GM12872 (cell line): ENCODE results near the gene C2orf49.

Source experiments
- TF ChIP-seq, protein P1 (sequence below): IDR thresholded peaks from 3 replicates; pipeline ENCODE4 v1.5.1; 2011; ENCODE audit warnings: low read depth, mild to moderate bottlenecking, low read length, moderate library complexity; ENCODE audit not compliant: insufficient read depth

C2orf49 gene

DNA sequence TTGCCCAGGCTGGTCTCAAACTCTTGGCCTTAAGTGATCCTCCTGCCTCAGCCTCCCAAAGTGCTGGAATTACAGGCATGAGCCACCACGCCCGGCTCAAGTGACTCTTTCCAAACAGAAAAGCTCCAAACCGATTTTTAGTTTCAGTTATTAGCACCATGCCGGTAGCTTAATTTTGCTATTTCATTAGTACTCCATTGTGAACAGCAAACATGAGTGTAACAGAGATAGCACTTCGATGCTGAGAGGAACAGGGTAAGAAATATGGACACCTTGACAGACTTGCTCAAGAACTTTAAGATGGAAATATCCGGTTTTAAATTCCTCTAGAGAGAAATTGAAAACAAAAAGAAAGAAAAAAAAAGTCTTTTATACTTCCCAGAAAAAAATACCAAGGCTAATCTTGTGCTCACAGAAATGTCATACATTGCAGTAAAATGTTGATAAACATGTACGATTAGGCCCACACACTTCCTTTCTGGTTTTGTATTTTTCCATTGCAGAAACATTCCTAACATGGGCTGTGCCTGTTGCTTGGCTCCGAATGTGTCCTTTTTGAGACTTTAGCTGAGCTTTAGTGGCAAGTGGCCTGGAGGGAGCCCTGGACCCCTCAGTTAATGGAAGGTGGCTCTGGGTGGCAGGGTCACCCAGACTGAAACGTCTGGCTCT is 43.2 kb downstream of the C2orf49 start:
- TF ChIP-seq, protein P1, sequence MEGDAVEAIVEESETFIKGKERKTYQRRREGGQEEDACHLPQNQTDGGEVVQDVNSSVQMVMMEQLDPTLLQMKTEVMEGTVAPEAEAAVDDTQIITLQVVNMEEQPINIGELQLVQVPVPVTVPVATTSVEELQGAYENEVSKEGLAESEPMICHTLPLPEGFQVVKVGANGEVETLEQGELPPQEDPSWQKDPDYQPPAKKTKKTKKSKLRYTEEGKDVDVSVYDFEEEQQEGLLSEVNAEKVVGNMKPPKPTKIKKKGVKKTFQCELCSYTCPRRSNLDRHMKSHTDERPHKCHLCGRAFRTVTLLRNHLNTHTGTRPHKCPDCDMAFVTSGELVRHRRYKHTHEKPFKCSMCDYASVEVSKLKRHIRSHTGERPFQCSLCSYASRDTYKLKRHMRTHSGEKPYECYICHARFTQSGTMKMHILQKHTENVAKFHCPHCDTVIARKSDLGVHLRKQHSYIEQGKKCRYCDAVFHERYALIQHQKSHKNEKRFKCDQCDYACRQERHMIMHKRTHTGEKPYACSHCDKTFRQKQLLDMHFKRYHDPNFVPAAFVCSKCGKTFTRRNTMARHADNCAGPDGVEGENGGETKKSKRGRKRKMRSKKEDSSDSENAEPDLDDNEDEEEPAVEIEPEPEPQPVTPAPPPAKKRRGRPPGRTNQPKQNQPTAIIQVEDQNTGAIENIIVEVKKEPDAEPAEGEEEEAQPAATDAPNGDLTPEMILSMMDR: no peak

DNA sequence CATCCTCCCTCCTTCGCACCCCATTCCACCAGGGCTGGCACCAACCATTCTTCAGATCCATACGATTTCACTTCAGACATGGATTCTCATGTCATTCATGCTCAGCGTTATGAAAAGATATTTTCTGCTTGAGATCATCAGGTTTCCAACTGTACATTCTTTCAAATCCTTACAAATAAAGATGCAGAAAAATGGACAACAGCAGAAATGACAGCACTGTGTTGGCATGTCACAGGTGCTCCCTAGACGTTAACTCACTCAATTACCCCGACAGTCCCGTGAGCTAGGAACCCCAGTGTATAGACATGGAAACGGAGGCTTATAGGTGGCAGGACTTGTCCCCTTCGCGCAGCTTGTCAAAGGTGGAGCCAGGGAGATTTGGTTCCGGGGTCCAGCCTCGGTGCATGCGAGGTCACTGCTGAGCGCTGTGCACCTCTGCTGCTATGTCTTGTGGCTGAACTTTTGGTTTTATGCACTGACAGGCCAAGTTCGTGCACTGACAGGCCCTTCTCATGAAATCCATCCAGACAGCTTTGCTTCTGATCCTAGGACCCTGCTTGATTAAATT is 43.8 kb downstream of the C2orf49 start:
- TF ChIP-seq, protein P1: no peak

DNA sequence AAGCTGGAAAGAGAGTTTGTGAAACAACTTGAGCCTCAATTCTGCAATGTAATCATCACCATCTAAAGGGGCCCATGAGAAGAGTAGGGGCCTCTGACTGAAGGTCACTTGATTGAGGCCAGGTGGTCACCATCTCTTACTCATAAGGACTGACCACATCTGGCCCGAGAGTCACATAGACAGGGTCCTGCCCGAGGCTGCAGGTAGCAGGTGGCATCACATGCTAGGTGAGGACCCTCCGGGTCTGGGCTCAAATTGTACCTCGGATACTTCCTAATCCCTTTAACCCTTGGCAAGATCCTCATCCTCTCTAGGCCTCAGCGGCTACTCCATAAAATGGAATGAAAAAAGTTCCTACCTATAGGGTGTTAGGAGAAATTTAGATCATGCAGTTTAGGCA is 44.8 kb downstream of the C2orf49 start:
- TF ChIP-seq, protein P1: no peak

DNA sequence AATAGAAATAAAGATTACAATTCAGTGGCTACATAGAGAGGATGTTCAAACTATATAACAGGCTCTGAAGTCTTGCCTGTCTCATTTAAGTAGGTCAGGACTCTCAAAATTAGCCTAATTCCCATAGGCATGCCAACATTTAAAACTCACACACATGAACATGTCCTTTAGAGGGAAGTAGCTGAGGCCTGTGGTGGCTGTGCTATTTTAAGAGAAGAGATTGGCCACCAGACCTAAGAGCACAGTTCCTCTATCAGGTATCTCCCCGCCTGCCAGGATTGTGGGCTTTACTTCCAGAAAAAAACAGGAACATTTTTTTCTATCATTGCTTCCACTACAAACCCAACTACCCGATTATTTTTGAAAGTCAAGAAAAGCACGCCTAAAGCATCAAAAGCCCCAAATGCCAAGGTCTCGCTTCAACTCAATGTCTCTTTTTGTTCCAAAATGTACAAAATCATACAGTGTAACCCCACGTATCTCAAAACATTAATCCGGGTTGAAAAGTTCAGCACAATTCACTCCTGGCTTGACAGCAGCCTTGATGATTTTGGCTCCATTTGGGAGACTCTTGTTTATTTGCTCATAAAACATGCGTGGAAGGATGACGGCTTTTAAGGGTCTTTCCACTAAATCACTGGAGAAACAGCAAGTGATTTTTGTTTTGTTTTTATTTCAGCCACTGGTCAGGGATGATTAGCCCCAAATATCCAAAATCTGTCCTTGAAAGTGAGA is 46.3 kb downstream of the C2orf49 start:
- TF ChIP-seq, protein P1: no peak

DNA sequence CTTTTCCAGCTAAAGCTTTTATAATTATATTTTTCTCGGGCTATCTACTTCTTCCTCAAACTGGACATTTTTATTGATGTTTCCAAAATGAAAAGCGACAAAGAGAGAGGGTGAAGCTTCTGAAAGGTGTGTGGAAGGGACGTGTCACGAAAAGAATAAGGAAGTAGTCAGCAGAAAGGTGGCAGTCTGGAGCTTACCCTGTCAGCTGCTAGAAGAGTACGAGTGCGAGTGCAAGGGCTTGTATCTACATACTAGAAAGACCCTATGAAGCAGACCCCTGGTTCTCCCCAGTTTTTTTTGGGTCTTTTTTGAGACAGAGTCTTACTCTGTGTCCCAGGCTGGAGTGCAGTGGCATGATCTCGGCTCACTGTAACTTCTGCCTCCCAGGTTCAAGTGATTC is 46.9 kb downstream of the C2orf49 start:
- TF ChIP-seq, protein P1: no peak

DNA sequence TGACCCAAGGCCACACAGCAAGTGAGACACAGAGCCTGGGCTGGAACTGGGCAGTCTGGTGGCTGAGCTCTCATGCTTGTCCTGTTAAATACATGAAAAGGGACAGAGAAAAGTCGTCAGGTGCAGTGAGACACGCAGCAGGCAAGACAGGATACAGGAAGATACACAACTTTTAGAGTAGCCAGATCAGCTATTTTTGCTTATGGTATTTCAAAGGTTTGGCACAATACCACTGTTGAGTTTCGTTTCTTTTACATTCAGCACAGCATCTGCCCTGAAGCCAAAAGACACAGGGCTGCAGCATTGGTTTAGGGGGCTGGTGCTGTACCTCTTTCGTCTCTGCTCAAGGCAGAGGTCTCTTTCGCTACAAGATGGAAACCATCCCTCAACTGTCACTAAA is 47.5 kb downstream of the C2orf49 start:
- TF ChIP-seq, protein P1: no peak

DNA sequence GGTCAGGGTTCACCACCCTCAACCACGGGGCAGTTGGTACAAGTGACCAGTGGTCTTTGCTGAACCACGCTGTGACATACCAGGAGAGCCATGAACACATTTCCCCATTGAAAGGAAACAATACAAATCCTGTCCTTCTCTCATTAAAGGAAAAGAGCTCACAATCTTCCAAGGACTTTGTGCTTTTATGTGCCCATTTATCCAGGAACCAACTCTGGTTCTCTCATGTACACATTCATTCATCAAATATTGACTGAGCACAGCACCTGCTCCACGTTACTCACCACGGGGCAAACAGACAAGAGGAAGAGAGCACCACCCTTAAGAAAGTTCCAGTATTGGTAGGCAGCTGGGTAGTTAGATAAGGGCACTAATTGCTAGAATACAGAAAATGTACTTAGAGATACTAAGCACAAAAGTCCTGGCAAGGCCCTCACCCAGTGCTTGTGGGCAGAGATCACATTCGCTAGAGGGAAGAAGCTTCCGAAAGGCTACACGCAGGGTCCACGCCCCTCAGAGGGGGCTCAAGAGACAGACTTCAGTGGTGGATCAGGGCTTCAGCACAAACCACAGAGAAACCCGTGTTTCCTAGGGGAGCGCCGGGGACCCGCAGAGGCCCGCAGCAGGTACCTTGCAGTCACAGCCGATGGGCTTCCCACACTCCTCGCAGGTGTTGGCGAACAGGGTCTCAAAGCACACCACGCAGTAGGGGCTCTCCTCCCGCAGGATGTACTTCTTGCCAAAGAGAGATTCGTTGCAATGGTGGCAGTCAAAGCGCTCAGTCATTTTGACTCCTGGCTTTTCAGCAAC is 48.6 kb downstream of the C2orf49 start:
- TF ChIP-seq, protein P1: no peak
